OCI-M2 (cell line): ENCODE measurements around the gene MSI1.
"Not testable (repeated sequence)": the region's sequence is repeated elsewhere in the genome, so short reads cannot be mapped to it uniquely, and the experiment has no call there.

Source experiments
- DNase-seq: peaks from one replicate; lab custom pipeline; 2025; ENCODE audit not compliant: unreplicated experiment; lab: John Stamatoyannopoulos, UW

MSI1 gene

DNA sequence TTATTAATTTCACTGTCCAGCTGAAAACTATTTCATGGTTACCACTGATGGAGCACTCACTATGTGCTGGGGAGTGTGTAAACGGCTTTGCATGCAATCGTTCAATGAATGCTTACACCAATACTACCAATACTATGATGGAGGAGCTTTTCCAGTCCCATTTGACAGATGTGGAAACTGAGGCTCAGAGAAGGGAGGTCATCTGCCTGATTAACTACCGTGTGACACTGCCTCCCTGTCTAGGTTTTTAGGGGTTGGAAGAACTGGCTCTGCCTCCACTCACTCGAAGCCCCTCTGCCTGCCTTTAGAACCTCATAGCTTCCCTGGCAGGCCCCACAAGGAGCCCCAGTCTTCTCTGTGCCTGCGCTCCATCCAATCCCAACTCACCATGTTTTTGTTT, 11.9 kb downstream of the MSI1 start:
- no peak for DNase-seq

DNA sequence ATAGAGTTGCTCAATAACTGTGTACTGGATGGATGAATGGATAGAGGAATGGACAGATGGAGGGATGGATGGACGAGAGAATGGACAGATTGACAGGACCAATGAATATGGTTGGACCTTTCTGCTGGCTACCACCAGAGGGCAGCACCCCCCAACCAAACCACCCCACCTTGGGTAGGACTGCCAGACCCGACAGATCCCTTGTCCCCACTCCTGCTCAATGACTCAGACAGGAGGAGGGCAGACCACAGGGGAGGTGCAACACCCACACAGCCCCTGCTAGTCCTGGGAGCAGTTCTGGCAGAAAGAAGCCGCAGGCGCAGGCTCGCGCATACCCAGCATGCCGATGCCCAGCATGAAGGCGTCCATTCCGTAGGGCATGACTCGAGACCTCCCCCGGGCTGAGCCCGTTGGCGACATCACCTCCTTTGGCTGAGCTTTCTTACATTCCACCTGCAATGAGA, 12.4 kb downstream of the MSI1 start:
- peak; percentile 35 for DNase-seq

DNA sequence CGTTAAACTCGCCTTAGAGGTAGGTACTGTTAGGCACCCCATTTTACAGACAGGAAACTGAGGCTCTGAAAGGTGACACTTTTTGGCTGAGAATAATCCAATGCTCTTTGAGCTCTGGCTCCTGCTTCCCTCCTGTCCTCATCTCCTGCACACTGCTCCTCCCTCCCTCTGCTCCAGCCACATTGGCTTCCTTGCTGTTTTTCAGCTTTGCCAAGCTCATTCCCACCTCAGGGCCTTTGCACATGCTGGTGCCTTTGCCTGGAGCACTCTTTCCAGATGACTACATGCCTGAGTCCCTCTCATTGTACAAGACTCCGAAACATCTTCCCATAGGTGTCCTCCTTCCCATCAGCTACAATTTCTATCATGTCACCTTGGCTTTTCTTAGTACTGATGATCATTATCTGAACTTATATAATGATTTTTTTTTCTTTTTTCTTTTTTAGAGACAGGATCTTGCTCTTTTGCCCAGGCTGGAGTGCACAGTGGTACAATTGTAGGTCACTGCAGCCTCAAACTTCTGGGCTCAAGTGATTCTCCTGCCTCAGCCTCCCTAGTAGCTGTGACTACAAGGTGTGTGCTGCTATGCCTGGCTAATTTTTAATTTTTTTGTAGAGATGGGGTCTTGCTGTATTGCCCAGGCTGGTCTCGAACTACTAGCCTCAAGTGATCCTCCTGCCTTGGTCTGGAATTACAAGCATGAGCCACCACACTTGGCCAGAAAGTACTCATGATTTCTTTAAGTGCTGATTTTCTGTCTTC, 15.2 kb downstream of the MSI1 start:
- no peak for DNase-seq

DNA sequence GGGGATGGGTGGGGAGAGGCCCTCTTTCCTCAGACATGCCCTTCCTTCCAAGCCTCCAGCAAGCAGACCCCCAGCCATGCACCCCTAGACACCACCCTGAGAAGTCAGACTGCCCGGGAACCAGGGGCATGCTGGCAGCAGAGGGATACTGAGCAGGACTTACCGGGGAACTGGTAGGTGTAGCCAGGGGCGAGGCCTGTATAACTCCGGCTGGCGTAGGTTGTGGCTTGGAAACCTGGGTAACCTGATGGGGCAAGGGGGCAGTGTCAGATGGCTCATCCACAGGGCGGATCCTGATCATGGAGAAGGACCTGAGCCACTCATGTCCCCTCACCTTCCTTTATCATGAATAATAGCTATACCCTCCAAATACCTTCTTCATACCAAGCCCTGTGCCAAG, 15.8 kb downstream of the MSI1 start:
- no peak for DNase-seq

GRCh38 chr12:120352117-120352516, 16.8 kb downstream of the MSI1 start:
- no peak for DNase-seq

- no peak for DNase-seq
Observed at GRCh38 chr12:120350576-120351350, 18.2 kb downstream of the MSI1 start.

DNA sequence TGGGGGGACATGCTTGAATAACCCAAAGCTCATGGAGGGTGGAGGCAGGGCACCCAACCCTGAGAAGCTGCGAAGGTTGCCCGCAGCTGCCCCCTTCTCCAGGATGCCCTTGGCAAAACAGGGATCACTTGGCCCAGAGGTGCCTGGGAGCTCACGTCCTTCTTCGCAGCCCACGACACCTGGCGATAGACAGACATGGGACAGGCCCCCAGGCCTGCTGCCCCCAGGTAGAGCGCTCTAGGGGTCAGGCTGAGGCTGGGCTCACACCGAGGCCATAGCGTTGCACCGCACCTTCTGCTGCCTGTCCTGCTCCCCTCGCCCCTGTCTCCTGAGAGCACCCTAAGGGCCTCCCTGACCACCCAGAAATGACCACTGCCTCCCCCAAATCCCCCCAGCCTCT, 21.2 kb downstream of the MSI1 start:
- DNase-seq: no peak

DNA sequence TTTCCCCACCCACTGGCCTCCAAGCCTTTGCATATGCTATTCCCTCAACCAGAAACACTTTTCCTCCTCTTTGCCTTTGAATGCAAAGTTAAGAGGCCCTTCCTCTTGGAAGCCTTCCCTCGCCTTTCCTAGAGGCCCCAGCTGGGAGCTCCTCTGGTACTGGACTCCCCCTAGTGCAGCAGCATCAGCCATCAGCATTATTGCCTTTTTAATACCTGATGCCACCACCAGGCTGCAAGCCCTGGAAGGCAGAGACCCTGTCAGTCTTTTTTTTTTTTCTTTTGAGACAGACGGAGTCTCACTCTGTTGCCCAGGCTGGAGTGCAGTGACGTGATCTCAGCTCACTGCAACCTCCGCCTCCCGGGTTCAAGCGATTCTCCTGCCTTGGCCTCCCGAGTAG, 22.3 kb downstream of the MSI1 start:
- DNase-seq: no peak

- DNase-seq: no peak
Observed at GRCh38 chr12:120346031-120346430, 22.9 kb downstream of the MSI1 start.

DNA sequence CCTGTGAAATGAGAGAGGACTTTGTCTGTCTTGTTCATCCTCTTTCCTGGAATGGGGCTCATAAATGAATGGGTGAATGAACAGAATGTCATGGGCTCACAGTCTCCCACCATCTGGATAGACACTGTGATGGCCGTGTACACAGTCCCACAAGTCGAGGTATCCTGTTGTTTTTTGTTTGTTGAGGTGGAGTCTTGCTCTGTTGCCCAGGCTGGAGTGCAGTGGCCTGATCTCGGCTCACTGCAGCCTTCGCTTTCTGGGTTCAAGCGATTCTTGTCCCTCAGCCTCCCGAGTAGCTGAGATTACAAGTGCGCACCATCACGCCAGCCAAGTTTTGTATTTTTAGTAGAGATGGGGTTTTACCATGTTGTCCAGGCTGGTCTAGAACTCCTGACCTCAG, 25.3 kb downstream of the MSI1 start:
- no peak for DNase-seq

DNA sequence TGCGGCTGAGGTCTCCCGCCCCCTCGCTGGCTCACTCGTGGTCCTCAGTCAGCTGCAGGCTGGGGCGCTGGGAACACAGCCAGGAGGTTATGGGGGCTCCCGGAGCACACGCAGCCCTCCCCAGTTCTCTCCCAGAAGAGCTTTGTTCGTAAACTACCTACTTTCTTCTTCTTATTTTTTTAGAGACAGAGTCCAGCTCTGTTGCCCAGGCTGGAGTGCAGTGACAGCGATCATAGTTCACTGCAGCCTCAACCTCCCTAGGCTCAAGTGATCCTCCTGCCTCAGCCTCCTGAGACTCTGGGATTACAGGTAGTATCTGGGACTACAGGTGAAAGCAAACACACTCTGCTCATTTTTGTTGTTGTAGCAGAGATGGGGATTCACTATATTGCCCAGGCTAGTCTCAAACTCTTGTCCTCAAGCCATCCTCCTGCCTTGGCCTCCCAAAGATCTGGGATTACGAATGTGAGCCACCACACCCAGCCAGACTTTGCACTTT, 25.9 kb downstream of the MSI1 start:
- DNase-seq: no peak

DNA sequence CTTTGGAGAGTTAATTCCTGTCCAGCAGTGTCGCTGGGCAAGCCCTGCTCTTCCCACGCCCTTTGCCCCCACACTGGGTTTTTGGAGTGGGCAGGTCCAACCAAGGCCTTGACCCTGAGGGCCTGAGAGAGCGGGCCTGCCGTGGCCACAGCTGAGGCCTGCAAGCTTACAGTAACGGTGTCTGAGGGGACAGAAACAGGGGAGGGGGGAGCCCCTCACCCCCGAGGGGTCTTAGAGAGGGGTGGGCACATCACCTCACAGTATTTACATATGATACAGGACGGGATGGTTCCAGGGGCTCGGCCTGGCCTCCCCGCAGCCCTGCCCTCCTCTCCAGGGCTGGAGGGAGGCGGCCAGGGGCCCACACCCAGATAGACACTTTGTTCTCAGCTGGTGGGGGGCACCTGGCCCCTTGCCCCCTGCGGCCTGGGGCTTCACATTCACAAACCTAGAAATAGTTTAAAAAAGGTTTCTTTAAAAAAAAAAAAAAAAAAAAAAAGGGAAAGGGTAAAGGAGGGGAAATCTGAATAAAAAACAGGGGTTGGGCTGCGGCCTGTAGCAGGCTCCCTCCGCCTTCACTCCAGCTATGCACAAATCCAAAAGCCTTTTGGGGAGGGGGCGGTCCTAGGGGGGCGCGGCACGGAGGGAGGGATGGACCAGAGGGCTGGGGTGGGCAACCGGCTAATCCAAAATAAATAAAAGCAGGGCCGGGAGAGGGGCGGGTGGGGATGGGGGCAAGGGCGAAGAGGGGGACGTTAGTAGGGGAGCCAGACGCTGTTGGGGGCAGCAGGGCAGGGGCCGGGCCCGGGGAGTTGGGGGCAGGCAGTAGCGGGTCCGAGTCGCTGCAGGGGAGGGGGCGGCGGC, 26.6 kb downstream of the MSI1 start:
- no peak for DNase-seq

DNA sequence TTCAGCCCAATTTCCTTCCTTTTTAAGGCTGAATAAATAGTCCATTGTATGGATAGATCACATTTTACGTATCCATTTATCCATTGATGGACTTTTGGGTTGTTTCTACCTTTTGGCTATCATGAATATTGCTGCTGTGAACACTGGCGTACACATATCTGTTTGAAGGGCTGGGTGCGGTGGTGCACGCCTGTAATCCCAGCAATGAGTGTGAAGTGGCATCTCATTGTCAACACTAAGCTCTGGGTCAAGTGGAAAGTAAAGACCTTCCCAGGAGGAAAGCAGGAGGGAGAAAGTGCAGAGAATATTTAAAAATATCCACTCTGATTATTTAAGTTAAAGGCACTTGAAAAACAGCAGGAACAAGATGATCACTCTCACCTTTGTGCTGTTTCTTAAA, 29.7 kb downstream of the MSI1 start:
- DNase-seq: no peak

- no peak for DNase-seq
Observed at GRCh38 chr12:120337730-120338129, 31.2 kb downstream of the MSI1 start.

DNA sequence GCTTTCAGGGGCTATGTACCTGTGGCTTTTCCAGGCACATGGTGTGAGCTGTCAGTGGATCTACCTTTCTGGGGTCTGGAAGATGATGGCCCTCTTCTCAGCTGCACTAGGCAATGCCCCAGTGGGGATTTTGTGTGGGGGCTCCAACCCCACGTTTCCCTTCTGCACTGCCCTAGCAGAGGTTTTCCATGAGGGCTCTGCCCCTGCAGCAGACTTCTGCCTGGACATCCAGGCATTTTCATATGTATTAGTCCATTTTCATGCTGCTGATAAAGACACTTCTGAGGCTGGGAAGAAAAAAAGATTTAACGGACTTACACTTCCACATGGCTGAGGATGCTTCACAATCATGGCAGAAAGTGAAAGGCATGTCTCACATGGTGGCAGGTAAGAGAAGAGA, 32.6 kb downstream of the MSI1 start:
- DNase-seq: not testable (repeated sequence)

DNA sequence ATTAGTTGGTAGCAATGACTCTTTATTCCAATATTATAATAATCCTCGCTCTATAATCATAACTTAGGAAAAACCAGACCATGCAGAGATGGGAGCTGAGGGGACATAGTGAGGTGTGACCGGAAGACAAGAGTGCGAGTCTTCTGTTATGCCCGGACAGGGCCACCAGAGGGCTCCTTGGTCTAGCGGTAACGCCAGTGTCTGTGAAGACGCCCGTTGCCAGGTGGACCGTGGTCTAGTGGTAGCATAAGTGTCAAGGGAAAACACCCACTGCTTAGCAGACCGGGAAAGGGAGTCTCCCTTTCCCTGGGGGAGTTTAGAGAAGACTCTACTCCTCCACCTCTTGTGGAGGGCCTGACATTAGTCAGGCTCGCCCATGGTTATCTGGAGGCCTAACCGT, 33.5 kb downstream of the MSI1 start:
- not testable (repeated sequence) for DNase-seq

DNA sequence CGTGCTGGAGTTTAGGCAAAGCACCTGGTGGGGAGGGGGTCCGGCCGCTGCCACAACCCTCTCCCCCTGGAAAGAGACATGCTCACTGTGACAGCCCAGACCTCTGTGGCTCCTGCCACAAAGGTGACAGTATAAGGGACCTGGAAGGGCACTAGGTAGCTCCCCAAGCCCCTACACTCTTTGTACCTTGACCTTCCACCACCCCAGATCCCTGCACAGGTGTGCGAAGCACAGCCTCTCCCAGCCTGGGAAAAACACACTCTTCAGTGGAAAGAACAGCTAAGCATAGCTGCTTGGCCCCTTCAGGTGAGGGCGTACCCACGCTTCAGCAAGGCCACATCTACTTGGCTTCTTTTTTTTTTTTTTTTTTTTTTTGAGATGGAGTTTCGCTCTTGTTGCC, 36.4 kb downstream of the MSI1 start:
- no peak for DNase-seq

DNA sequence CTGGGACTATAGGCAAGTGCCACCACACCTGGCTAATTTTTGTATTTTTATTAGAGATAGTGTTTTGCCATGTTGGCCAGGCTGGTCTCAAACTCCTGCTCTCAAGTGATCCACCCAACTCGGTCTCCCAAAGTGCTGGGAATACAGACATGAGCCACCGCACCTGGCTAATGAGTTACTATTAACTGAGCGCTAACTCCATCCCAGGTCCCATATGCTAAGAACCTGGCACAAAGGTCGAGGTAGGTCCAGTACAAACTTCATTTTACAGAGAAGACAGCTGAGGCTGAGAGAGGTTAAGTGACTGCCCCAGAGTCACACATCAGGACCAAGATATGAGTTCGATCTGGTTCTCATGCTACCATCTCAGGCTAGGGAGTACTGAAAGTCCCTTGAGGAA, 36.9 kb downstream of the MSI1 start:
- no peak for DNase-seq

- DNase-seq: no peak
Observed at GRCh38 chr12:120331390-120331789, 37.6 kb downstream of the MSI1 start.

DNA sequence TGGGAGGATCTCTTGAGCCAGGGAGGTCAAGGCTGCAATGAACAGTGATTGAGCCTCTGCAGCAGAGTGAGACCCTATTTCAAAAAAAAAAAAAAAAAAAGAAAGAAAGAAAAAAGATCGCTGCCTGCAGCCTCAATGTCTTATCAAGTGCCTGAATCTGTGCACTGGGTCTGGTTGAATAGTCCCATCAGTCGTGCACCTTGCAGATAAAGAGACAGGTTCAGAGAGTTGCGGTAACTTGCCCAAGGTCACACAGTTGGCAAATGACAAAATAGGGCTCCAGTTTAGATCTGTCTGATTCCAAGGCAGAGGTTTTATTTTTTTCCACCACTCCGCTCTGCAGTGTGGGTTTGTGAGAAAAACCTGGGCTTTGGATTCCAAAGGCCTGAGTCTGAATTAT, 40.7 kb downstream of the MSI1 start:
- no peak for DNase-seq

GRCh38 chr12:120327593-120327992, 41.4 kb downstream of the MSI1 start, which contains the start of gene PLA2G1B:
Gene PLA2G1B (minus strand): TSS chr12:120327779. CDS start chr12:120327753, 26 bp downstream.
- no peak for DNase-seq
